OCI-LY3 (cell line): Measurements from ENCODE around the gene LEPROT.

ENCODE experiments used
- CTCF ChIP-seq: fragments of 200-600, 300-600 bp; sonication (generic); IDR thresholded peaks from 2 replicates; pipeline ENCODE4 v1.5.1; 2014; ENCODE audit warnings: antibody characterized with exemption, low read length, low read depth
- EZH2phosphoT487 ChIP-seq: fragments of 200-600 bp; shearing (Covaris generic); IDR thresholded peaks from 2 replicates; pipeline ENCODE4 v1.6.1; 2018; ENCODE audit warnings: antibody characterized with exemption, mixed run types, low read depth

GRCh38 chr1:65469889-65470340 is 49.4 kb downstream of the LEPROT start:
- TF ChIP-seq EZH2phosphoT487 (no peak), CTCF (no peak)
